Measurements from ENCODE around the gene SETX. TPM values are rescaled to one million over a fixed set of nuclear protein-coding genes. Genes with fewer than 3 reads are reported as not detected.

The SETX gene
- total RNA-seq, 2 experiments from 2014 or later: 37.5 to 38.1 TPM

DNA sequence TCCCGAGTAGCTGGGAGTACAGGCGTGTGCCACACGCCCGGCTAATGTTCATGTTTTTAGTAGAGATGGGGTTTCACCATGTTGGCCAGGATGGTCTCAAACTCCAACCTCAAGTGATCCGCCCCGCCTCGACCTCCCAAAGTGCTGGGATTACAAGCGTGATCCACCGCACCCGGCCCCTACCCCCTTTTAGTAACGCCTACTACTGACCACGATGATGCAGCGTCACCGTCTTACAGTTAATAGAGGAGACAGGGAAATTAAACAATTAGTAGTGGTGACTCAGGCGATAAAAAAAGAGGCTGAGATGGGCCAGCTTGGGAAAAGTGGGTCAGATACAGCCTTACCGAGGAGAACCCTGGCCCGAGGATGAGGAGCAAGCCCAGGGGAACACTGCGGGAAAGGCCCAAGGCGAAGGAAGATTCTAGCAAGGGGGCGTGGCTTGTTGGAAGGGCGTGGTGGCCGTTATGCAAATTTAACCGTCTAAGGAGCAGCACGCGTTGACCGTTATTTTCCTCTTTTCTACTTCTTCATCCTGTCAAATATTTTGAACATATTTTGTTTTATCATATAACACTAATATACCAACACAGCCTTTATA lies 1.6 kb upstream of the SETX start:
- H3K4me3 Mint-ChIP-seq: no peak overlapping the region
- ChIA-PET POLR2A (no interaction called here), CTCF (interaction anchor here (0.7 to 1.4 kb wide), 2 partner anchors 10 to 1098 kb away, joined by 3 to 5 read pairs; no protein-coding TSS in a partner anchor)
- H3K27ac Mint-ChIP-seq: no peak overlapping the region
- intact Hi-C loops (cut with DNase I, micrococcal nuclease): loop anchor here in 1 of 2 experiments (10.0 kb wide), 4 partner anchors 692 to 1018 kb away; partner anchors contain the start of genes MED22, RPL7A, STKLD1 and SURF4
- DNase-seq (no peak), ATAC-seq (no peak)
- peaks cover 26% of the 10 kb centered on the region for H3K4me1 Mint-ChIP-seq
- no peaks in the 10 kb centered on the region for H3K27me3 Mint-ChIP-seq
- H3K9me3 Mint-ChIP-seq (ENCODE audit: low read depth): no peaks in the 10 kb centered on the region
- H3K36me3 Mint-ChIP-seq (ENCODE audit: low read depth): peaks cover 27% of the 10 kb centered on the region

DNA sequence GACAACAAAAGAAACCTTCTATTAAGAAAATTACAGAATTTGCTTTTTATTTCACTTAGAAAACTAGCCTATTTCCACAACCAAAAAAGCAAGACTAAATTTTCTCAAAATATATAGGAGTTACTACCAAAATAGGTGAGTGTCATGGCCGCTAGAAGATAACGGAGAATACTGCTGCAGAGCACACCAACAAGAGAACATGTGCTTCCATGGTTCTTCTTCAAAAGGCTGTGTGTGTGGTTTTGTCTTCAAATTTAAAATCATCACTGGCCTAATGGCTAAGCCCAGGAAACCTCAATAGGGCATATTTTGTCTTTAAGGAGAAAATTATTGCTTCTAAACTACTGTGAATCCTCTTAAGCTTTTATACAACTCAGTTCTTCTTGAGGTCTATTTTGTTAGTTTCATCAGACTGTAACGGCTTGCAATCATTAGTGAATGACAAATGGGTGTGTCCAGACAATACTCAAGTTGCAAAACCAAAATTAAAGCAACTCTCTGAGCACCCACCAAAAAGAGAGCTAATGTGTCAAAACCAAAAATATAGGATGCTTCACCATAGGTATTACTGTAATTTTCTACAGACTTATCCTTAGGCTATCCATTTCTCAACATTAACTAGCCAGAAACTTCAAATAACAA lies 3.3 kb downstream of the SETX start:
- Mint-ChIP-seq H3K4me1 (peaks cover 51% of the 10 kb centered on the region), H3K4me3 (peak overlapping the region; percentile 79), H3K9me3 (ENCODE audit: low read depth) (no peaks in the 10 kb centered on the region), H3K36me3 (ENCODE audit: low read depth) (peaks cover 54% of the 10 kb centered on the region), H3K27ac (peak overlapping the region; percentile 87), H3K27me3 (no peaks in the 10 kb centered on the region)
- no peak for DNase-seq
- CTCF ChIA-PET: interaction anchor here (0.7 to 2.6 kb wide), 6 partner anchors 9 to 103 kb away, joined by 3 to 12 read pairs (median 4); no protein-coding TSS in a partner anchor
- intact Hi-C loops (cut with DNase I, micrococcal nuclease): loop anchor here (2.0 to 10.0 kb wide), 8 partner anchors 53 to 1094 kb away; partner anchors contain the start of genes GTF3C5 (in 1 of the 2), MED22 (in 1 of the 2), RPL7A (in 1 of the 2) and STKLD1 (in 1 of the 2)
- POLR2A ChIA-PET: interaction anchor here (0.6 to 1.2 kb wide), 5 partner anchors 53 to 818 kb away, joined by 3 to 4 read pairs (median 3); no protein-coding TSS in a partner anchor
- ATAC-seq: no peak

DNA sequence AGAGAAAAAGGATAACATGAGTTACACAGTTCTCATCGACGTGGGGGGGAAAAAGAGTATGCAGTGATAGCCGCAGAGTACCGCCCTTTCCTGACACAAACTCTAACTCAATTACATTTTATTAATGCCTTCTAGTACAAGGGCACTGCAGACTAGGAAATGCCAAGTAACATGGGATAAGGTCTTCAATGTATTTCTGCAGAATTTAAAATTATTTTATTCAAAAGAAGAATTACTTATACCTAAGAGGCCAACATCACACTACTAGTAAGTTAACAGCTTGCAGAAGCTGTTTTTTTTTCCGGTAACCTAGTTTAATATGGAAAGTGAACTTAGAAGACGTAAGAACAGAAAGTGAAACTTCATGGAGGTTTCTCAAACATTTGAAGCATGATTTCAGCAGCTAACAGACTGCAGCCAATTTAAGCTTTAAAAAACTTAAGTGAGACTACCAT lies 3.9 kb downstream of the SETX start:
- H3K4me1 Mint-ChIP-seq: peaks cover 51% of the 10 kb centered on the region
- H3K36me3 Mint-ChIP-seq (ENCODE audit: low read depth): peaks cover 58% of the 10 kb centered on the region
- DNase-seq (peak; percentile 59), ATAC-seq (peak; percentile 17)
- peak overlapping the region; percentile 79 for H3K4me3 Mint-ChIP-seq
- intact Hi-C loops (cut with DNase I, micrococcal nuclease): loop anchor here (1.0 to 10.0 kb wide), 10 partner anchors 22 to 1094 kb away; partner anchors contain the start of genes GTF3C5 (in 1 of the 2), MED22 (in 1 of the 2), RPL7A (in 1 of the 2) and STKLD1 (in 1 of the 2)
- no peaks in the 10 kb centered on the region for H3K27me3 Mint-ChIP-seq
- H3K9me3 Mint-ChIP-seq (ENCODE audit: low read depth): no peaks in the 10 kb centered on the region
- peak overlapping the region; percentile 87 for H3K27ac Mint-ChIP-seq
- ChIA-PET POLR2A (interaction anchor here (0.6 to 1.2 kb wide), 7 partner anchors 15 to 817 kb away, joined by 3 to 8 read pairs (median 3); no protein-coding TSS in a partner anchor), CTCF (interaction anchor here (1.2 to 2.6 kb wide), 4 partner anchors 24 to 102 kb away, joined by 3 to 12 read pairs (median 4); no protein-coding TSS in a partner anchor)

DNA sequence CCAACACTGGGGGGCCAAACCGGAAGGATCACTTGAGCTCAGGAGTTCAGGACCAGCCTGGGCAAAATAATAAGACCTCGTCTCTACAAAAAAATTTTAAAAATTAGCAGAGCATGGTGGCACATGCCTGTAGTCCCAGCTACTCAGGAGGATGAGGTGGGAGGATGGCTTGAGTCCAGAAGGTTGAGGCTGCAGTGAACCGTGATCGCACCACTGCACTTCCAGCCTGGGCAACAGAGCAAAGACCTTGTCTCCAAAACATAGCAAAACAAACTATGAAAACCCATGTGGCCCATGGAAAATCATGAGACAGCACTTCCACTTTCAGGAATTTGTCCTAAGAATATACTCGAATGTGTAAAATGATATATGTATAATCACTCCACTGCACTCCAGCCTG lies 6.1 kb downstream of the SETX start:
- H3K36me3 Mint-ChIP-seq (ENCODE audit: low read depth): peaks cover 63% of the 10 kb centered on the region
- DNase-seq: no peak
- peak overlapping the region; percentile 92 for H3K27ac Mint-ChIP-seq
- CTCF ChIA-PET: no interaction called here
- no peak for ATAC-seq
- no peaks in the 10 kb centered on the region for H3K9me3 Mint-ChIP-seq (ENCODE audit: low read depth)
- POLR2A ChIA-PET: no interaction called here
- no peak overlapping the region for H3K4me3 Mint-ChIP-seq
- peaks cover 47% of the 10 kb centered on the region for H3K4me1 Mint-ChIP-seq
- H3K27me3 Mint-ChIP-seq: no peaks in the 10 kb centered on the region
- intact Hi-C loops (cut with DNase I, micrococcal nuclease): no loop called here

DNA sequence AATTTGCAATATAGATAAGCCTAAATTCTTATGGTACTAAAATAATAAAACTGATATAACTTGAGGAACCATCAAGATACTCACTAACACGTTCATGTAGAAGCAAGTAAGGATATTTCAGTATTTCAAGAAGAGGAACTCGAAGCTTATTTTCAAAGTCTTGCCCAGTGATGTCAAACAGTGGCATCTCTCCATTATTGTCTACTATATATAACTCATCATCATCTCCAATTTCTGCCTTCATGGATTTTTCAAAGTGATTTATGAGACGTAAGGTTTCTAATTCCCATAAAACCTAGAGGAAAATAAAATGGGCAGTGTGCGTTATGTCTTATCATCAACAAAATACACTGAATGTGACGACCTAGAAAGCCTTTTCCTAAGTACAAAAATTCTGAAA lies 8.6 kb downstream of the SETX start:
- intact Hi-C loops (cut with DNase I, micrococcal nuclease): no loop called here
- Mint-ChIP-seq H3K27ac (no peak overlapping the region), H3K27me3 (no peaks in the 10 kb centered on the region), H3K4me3 (no peak overlapping the region), H3K4me1 (peaks cover 22% of the 10 kb centered on the region), H3K36me3 (ENCODE audit: low read depth) (peaks cover 59% of the 10 kb centered on the region), H3K9me3 (ENCODE audit: low read depth) (no peaks in the 10 kb centered on the region)
- no peak for ATAC-seq
- POLR2A ChIA-PET: no interaction called here
- no peak for DNase-seq
- CTCF ChIA-PET: interaction anchor here (0.8 to 0.9 kb wide), 2 partner anchors 9 to 15 kb away, joined by 3 read pairs; no protein-coding TSS in a partner anchor

DNA sequence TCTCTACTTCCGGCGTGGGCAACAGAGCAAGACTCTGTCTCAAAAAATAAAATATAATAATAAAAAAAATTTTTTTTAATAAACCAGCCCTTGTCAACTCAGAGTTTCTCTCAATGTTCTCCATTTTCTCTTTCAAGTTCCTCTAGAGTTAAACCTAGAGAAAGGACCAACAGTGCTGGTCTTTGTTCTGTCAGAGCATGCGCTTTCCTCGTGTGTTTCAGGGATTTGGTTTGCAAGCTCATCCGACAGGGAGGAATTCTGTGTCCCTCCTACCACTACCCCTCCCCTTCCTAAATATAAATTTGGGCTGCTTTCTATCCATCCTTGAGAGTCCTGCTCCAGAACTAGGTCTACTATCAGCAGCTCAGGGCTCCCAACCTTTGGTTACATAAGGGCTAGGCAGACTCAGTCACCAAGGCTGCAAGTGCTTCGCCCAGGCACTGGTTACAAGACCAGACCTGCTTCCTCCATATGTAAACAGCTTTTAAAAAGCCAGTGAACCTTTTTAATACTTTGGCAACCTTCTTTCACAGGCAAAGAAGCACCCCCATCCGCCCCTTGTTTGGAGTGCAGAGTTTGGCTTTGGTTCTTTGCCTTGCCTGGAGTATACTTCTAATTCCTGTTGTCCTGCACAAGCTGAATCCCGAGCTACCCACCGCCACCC lies 13.5 kb downstream of the SETX start:
- Mint-ChIP-seq H3K27ac (no peak overlapping the region), H3K4me1 (no peaks in the 10 kb centered on the region), H3K36me3 (ENCODE audit: low read depth) (peaks cover 62% of the 10 kb centered on the region), H3K9me3 (ENCODE audit: low read depth) (no peaks in the 10 kb centered on the region), H3K4me3 (no peak overlapping the region), H3K27me3 (no peaks in the 10 kb centered on the region)
- ChIA-PET POLR2A (no interaction called here), CTCF (interaction anchor here (0.6 to 1.1 kb wide), 3 partner anchors 9 to 561 kb away, joined by 3 read pairs; no protein-coding TSS in a partner anchor)
- no peak for DNase-seq
- ATAC-seq: no peak
- intact Hi-C loops (cut with DNase I, micrococcal nuclease): no loop called here

DNA sequence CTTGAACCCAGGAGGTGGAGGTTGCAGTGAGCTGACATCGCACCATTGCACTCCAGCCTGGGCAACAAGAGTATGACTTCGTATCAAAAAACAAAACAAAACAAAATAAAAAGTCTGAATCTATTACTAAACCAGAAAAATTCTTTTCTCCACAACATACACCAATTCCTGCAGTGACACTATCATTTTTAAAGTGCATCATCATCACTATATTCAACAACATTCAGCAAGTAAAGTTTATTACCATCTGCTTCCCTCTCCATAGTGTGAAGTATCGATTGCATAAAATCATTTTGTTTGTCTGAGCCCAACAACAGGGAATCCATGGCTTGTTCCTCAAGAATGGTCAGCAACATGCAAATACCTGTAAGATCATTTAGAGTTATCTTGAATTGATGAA lies 20.4 kb downstream of the SETX start:
- ChIA-PET CTCF (no interaction called here), POLR2A (no interaction called here)
- Mint-ChIP-seq H3K4me1 (peaks cover 7% of the 10 kb centered on the region), H3K36me3 (ENCODE audit: low read depth) (peaks cover 77% of the 10 kb centered on the region), H3K27ac (no peak overlapping the region), H3K4me3 (no peak overlapping the region), H3K27me3 (no peaks in the 10 kb centered on the region), H3K9me3 (ENCODE audit: low read depth) (peaks cover 3% of the 10 kb centered on the region)
- ATAC-seq (no peak), DNase-seq (no peak)
- intact Hi-C loops (cut with DNase I, micrococcal nuclease): no loop called here

DNA sequence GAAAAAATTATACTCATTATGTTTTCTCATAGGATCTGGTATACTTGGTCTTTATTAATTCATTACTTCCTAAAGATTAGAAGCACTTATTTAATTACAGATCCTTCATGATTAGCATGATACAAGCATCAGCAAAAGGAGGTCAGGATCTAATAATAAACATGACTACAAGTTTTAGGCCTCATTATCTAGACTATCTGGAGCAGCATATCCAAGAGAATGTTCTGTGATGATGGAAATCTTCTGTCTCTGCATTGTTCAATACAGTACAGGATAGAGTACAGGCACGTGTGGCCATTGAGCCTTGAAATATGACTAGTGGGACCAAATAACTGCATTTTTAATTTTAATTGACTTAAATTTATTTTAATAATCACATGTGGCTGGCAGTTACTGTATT lies 21.2 kb downstream of the SETX start:
- no peaks in the 10 kb centered on the region for H3K27me3 Mint-ChIP-seq
- CTCF ChIA-PET: no interaction called here

DNA sequence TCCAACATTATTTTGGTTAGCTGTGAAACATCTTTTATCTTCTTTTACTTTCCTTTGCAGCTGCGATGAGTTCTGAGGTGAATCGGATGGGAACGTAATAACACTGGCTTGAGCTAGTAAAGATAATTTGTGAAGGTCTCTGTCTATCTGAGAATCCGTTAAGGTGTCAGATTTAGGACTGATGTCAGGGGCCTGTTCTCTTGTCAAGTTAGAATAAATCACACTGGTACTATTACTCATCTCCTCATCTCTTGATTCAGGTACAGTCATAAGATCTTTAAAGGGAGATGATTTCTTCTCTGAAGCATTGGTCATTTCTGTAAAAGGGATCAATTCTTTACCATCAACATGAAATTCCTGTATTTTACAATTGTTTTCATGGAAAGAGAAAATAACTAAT lies 26.2 kb downstream of the SETX start:
- H3K27ac Mint-ChIP-seq: peak overlapping the region; percentile 14
- no peak overlapping the region for H3K4me3 Mint-ChIP-seq
- peaks cover 40% of the 10 kb centered on the region for H3K4me1 Mint-ChIP-seq
- DNase-seq (no peak), ATAC-seq (no peak)
- CTCF ChIA-PET: no interaction called here
- intact Hi-C loops (cut with DNase I, micrococcal nuclease): no loop called here
- no peaks in the 10 kb centered on the region for H3K27me3 Mint-ChIP-seq
- H3K36me3 Mint-ChIP-seq (ENCODE audit: low read depth): peaks cover 86% of the 10 kb centered on the region
- H3K9me3 Mint-ChIP-seq (ENCODE audit: low read depth): peaks cover 14% of the 10 kb centered on the region
- POLR2A ChIA-PET: no interaction called here

More for the DNA sequence above, 21.2 kb downstream of the SETX start:
- H3K27ac Mint-ChIP-seq: no peak overlapping the region
- no peak for ATAC-seq
- intact Hi-C loops (cut with DNase I, micrococcal nuclease): no loop called here
- POLR2A ChIA-PET: no interaction called here
- peaks cover 8% of the 10 kb centered on the region for H3K4me1 Mint-ChIP-seq
- H3K9me3 Mint-ChIP-seq (ENCODE audit: low read depth): peaks cover 4% of the 10 kb centered on the region
- H3K4me3 Mint-ChIP-seq: no peak overlapping the region
- DNase-seq: no peak
- peaks cover 80% of the 10 kb centered on the region for H3K36me3 Mint-ChIP-seq (ENCODE audit: low read depth)

DNA sequence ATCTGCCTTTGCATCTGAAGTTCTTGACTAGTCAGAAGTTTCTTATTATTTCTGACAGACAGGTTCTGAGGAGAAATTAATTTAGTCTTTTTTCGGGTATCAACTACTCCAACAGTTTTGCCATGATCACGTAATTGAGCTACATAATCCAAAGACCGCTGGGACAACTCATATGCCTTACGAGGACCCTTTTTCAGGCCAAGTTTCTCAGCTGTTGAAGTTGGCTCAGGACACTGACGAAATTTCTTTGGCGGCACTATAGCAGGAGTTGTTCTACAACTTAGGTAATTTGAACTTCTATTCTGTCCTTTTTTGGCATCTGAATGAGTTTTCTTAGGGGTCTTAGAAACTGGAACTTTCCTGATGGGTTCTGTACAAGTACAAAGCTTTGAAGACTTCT lies 27.2 kb downstream of the SETX start:
- ATAC-seq (no peak), DNase-seq (no peak)
- Mint-ChIP-seq H3K27ac (peak overlapping the region; percentile 6), H3K36me3 (ENCODE audit: low read depth) (peaks cover 87% of the 10 kb centered on the region), H3K9me3 (ENCODE audit: low read depth) (peaks cover 14% of the 10 kb centered on the region), H3K4me1 (peaks cover 45% of the 10 kb centered on the region), H3K27me3 (no peaks in the 10 kb centered on the region), H3K4me3 (no peak overlapping the region)
- ChIA-PET CTCF (no interaction called here), POLR2A (no interaction called here)
- intact Hi-C loops (cut with DNase I, micrococcal nuclease): no loop called here

DNA sequence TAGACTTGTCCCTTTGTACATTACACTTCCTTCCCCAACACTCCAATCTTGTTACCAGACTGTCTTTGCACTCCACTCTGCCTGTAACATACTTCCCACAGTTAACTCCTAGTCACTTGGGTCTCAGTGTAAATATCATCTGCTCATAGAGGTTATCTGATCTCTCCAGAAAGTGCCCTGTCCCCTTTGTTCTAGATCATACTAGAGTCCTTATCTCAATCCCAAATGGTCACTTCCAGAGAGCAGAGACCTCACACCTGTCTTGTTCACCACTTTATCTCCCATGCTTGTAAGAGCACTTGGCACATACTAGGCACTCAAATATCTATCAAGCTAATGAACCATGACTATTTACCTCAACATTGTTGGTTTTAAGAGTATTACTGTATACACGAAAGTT lies 30.4 kb downstream of the SETX start:
- H3K4me1 Mint-ChIP-seq: peaks cover 52% of the 10 kb centered on the region
- ChIA-PET POLR2A (no interaction called here), CTCF (no interaction called here)

More for the DNA sequence above, 30.4 kb downstream of the SETX start:
- intact Hi-C loops (cut with DNase I, micrococcal nuclease): no loop called here
- Mint-ChIP-seq H3K4me3 (no peak overlapping the region), H3K27me3 (no peaks in the 10 kb centered on the region), H3K27ac (peak overlapping the region; percentile 3), H3K36me3 (ENCODE audit: low read depth) (peaks cover 68% of the 10 kb centered on the region), H3K9me3 (ENCODE audit: low read depth) (peaks cover 12% of the 10 kb centered on the region)
- ATAC-seq: no peak
- DNase-seq: no peak

Data from activated CD4-positive, alpha-beta T cell treated with anti-CD3 and anti-CD28 coated beads for 36 hours (primary cell).